HG03575 (cell line): Measurements from ENCODE around the gene LINGO1.

Experiments used
- ATAC-seq: cut with Tn5 transposase; IDR thresholded peaks from one replicate; pipeline ENCODE4 v1.9.1; 2021; ENCODE audit not compliant: unreplicated experiment, insufficient number of reproducible peaks, low FRiP score; ENCODE audit errors: extremely low read depth

The LINGO1 gene

GRCh38 chr15:77658304-77658703 is 25.6 kb upstream of the LINGO1 start:
- no peak for ATAC-seq

GRCh38 chr15:77657634-77658238 is 25.0 kb upstream of the LINGO1 start:
- ATAC-seq: no peak

- no peak for ATAC-seq
Measured at GRCh38 chr15:77656294-77656693, 23.6 kb upstream of the LINGO1 start.

GRCh38 chr15:77654975-77655374 is 22.3 kb upstream of the LINGO1 start:
- no peak for ATAC-seq

GRCh38 chr15:77653832-77654480 is 21.2 kb upstream of the LINGO1 start:
- no peak for ATAC-seq

- no peak for ATAC-seq
Measured at GRCh38 chr15:77650265-77650664, 17.6 kb upstream of the LINGO1 start.

GRCh38 chr15:77649610-77650009 is 16.9 kb upstream of the LINGO1 start:
- no peak for ATAC-seq

- ATAC-seq: no peak
Measured at GRCh38 chr15:77649017-77649416, 16.3 kb upstream of the LINGO1 start.

- ATAC-seq: no peak
Measured at GRCh38 chr15:77647961-77648360, 15.2 kb upstream of the LINGO1 start.

GRCh38 chr15:77646104-77646694 is 13.5 kb upstream of the LINGO1 start:
- ATAC-seq: no peak

- no peak for ATAC-seq
Measured at GRCh38 chr15:77645602-77646001, 12.9 kb upstream of the LINGO1 start.

- ATAC-seq: no peak
Measured at GRCh38 chr15:77644543-77645247, 12.0 kb upstream of the LINGO1 start.

- ATAC-seq: no peak
Measured at GRCh38 chr15:77643764-77644163, 11.1 kb upstream of the LINGO1 start.

- ATAC-seq: no peak
Measured at GRCh38 chr15:77642793-77643430, 10.2 kb upstream of the LINGO1 start.

- no peak for ATAC-seq
Measured at GRCh38 chr15:77641999-77642398, 9.3 kb upstream of the LINGO1 start.

- no peak for ATAC-seq
Measured at GRCh38 chr15:77640615-77641014, 7.9 kb upstream of the LINGO1 start.

GRCh38 chr15:77639431-77639830 is 6.7 kb upstream of the LINGO1 start:
- ATAC-seq: no peak

- no peak for ATAC-seq
Measured at GRCh38 chr15:77637851-77638692, 5.4 kb upstream of the LINGO1 start.

- ATAC-seq: no peak
Measured at GRCh38 chr15:77636209-77636608, 3.5 kb upstream of the LINGO1 start.
